ENCODE results near the gene NEUROD6.
A peak's percentile ranks its signal among the peaks of the same experiment; 100 is the strongest.

The NEUROD6 gene

GRCh38 chr7:31340603-31341002 lies at the start of gene NEUROD6:
TSS of gene NEUROD6 (minus strand) at chr7:31340726. CDS start at chr7:31339268, 1,458 bp downstream.
- no peak for DNase-seq

- no peak for DNase-seq
Observed at GRCh38 chr7:31384466-31384865, 43.9 kb upstream of the NEUROD6 start.

- no peak for DNase-seq
Observed at GRCh38 chr7:31382722-31383121, 42.2 kb upstream of the NEUROD6 start.

- DNase-seq = peak; percentile 1
Observed at GRCh38 chr7:31373337-31374289, 33.1 kb upstream of the NEUROD6 start.

GRCh38 chr7:31372231-31372959 lies 31.9 kb upstream of the NEUROD6 start:
- DNase-seq = no peak

GRCh38 chr7:31371621-31372020 lies 31.1 kb upstream of the NEUROD6 start:
- DNase-seq = no peak

GRCh38 chr7:31370609-31371008 lies 30.1 kb upstream of the NEUROD6 start:
- DNase-seq = no peak

GRCh38 chr7:31368620-31369019 lies 28.1 kb upstream of the NEUROD6 start:
- DNase-seq = no peak

GRCh38 chr7:31363496-31363895 lies 23.0 kb upstream of the NEUROD6 start:
- DNase-seq = no peak

GRCh38 chr7:31363051-31363450 lies 22.5 kb upstream of the NEUROD6 start:
- no peak for DNase-seq

GRCh38 chr7:31362401-31362800 lies 21.9 kb upstream of the NEUROD6 start:
- no peak for DNase-seq

GRCh38 chr7:31358467-31358866 lies 17.9 kb upstream of the NEUROD6 start:
- DNase-seq = no peak

- no peak for DNase-seq
Observed at GRCh38 chr7:31345421-31345820, 4.9 kb upstream of the NEUROD6 start.

GRCh38 chr7:31343516-31344305 lies 3.2 kb upstream of the NEUROD6 start:
- DNase-seq = no peak

GRCh38 chr7:31341141-31341540 lies 615 bp upstream of the NEUROD6 start:
- DNase-seq = no peak

- no peak for DNase-seq
Observed at GRCh38 chr7:31340051-31340450, 475 bp downstream of the NEUROD6 start.

- DNase-seq = no peak
Observed at GRCh38 chr7:31338706-31339105, 1.8 kb downstream of the NEUROD6 start.

- no peak for DNase-seq
Observed at GRCh38 chr7:31337002-31337565, 3.4 kb downstream of the NEUROD6 start.

GRCh38 chr7:31336202-31337001 lies 4.1 kb downstream of the NEUROD6 start:
- DNase-seq = no peak

GRCh38 chr7:31335884-31336201 lies 4.7 kb downstream of the NEUROD6 start:
- no peak for DNase-seq

GRCh38 chr7:31335161-31335856 lies 5.2 kb downstream of the NEUROD6 start:
- no peak for DNase-seq
